Measurements from ENCODE around the gene PLEK2. TPM values are rescaled to one million over a fixed set of nuclear protein-coding genes. Genes with fewer than 3 reads are reported as not detected.
"Not testable (repeated sequence)": the region's sequence is repeated elsewhere in the genome, so short reads cannot be mapped to it uniquely, and the experiment has no call there.

Gene PLEK2
- total RNA-seq, 1 donor from 2014 or later, result 3.9 TPM

GRCh38 chr14:67428501-67429031 lies 16.6 kb upstream of the PLEK2 start:
- no peak for DNase-seq (ENCODE audit: low spot score)

DNA sequence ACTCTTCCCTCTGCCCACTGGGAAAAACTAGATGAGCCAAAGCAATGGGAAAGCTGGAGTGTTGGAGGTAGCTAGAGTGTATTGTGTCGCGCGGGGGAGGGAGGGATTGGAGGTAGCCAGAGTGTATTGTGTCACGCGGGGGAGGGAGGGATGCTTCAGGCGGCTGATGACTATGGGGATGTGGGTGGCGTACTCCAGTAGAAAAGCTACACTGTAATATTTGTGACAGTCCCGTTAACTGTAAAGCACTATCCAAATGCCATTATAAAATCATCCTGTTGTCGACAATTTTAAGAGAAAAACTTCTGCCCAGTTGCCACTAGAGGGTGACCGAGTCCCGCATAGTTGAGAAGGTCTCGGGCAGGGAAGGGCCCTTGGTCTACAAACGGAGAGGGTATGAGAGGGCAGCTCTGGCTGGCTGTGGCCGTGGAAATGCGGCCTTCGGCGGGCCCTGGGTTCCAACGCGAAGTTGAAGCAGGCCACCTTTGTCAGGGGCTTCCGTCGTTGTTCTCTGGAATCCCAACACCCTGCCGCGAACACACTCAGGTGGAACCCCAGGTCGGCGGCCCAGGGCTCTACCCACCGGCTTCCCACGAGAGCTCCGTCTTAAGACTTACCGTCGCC lies 15.1 kb upstream of the PLEK2 start:
- peak; percentile 84 for DNase-seq (ENCODE audit: low spot score)

DNA sequence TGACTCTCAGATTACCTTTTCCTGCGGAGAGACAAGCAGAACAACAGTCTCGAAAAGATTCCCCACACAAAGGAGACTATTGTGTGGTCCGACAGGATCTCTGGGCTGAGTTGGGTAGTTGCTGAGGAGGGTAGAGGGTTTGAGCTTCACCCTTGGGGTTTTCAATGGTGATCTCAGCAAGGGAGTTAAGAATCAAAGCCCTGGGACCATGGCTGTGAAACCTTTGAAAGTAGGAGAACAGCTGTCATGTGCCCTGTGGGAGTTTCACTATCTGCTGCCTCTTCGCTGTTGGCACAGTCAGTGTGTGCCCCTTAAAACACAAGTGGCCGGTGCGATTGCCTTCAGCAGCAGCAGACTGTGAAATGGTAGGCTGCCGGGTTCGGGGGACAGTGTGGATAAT lies 14.2 kb upstream of the PLEK2 start:
- no peak for DNase-seq (ENCODE audit: low spot score)

DNA sequence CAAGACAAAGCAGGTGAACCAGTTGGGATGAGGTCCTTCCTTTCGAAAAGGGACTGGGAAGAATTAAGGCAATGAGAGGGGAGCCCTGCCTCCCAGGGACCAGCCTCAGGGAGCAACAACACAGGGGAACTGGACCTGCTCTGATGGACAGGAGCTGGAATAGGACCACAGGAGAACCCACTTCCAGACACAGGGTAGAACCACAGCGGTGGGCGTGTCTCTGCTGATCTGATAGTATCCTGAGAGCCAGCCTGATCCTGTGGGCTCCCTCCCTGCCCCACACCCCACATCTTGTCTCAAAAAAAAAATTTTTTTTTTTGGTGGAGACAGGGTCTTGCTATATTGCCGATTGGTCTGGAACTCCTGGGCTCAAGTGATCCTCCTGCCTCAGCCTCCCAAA lies 13.6 kb upstream of the PLEK2 start:
- no peak for DNase-seq (ENCODE audit: low spot score)

DNA sequence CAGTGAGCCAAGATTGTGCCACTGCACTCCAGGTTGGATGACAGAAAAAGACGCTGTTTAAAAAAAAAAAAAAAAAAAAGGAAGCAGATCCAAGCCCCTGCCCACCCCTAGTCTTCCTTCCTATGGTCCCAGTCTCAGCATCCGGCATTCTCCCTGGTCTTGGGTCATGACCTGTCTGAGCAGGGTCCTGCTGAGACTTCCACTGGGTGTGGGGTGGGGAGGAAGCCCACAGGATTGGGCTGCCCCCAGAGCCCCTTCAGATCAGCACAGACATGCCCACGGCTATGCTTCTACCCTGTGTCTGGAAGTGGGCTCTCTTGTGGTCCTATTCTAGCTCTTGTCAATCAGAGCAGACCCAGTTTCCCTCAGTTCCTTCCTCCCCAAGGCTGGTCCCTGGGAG lies 12.6 kb upstream of the PLEK2 start:
- DNase-seq (ENCODE audit: low spot score), result no peak

DNA sequence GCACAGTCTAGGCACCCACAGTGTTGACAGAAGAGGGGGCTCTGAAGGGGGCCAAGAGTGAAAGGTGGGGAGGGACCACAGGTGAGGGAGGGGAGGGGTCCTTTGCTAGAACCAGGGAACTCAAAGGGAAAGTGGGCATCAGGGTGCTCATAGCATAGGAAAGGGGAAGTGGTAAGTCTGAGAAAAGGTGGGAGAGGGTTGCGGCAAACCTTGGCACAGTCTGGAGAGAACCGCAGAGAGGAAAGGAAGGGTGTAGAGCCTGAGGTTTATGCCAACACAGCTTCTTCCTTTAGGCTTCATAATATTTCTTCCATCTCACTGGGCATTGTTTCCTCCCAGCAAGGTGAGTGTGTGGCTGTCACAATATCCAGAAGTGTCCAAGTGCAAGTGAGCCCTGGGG lies 11.5 kb upstream of the PLEK2 start:
- no peak for DNase-seq (ENCODE audit: low spot score)

GRCh38 chr14:67421356-67422224 lies 9.6 kb upstream of the PLEK2 start:
- no peak for DNase-seq (ENCODE audit: low spot score)

GRCh38 chr14:67420102-67420739 lies 8.3 kb upstream of the PLEK2 start:
- no peak for DNase-seq (ENCODE audit: low spot score)

- DNase-seq (ENCODE audit: low spot score), result no peak
Observed at GRCh38 chr14:67418401-67419191, 6.6 kb upstream of the PLEK2 start.

DNA sequence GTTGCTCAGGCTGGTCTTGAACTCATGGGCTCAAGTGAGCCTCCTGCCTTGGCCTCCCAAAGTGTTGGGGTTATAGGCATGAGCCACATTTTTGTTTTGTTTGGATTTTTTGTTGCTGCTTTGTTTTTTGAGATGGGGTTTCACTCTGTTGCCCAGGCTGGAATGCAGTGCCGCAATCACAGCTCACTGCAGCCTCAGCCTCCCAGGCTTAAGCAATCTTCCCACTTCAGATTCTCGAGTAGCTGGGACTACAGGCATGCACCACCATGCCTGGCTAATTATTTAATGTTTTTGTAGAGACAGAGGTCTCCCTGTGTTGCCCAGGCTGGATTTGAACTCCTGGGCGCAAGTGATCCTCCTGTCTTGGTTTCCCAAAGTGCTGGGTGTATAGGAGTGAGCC lies 5.7 kb upstream of the PLEK2 start:
- DNase-seq (ENCODE audit: low spot score), result no peak

DNA sequence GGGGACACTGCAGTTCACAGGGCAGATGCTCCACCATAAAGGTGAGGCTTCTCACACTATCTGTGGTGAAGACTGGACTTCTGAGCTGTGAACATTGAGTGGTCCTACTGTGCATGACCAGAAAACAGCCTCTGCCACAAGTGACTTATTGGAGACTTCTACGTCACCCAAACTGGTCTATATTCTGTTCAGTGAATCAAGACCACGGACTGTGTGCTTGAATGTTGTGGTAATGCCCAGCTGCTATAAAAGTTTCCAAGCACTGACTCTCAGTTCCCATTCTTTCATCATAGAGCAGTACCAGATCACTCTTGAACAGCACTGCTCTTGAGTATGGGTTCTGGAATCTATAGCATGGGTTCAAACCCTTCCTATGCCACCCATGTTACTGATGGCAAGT lies 4.8 kb upstream of the PLEK2 start:
- DNase-seq (ENCODE audit: low spot score), result no peak

DNA sequence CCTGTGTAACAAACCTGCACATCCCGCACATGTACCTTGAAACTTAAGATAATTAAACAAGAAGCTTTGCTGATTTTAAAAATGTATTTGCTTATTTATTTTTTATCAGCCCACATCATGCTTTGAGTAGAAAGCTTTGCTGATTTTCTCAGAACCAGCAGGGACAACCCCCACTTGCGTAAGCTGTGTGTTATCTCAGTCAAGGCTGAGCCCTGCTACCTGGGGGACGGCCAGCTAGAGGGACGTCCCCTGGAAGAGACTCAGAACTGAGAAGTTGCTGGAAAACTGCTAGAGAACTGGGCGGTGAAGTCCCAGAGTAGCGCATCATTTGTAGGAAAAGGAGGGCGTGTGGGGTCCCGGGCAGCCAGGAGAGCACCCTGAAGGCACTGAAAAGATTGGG lies 4.1 kb upstream of the PLEK2 start:
- DNase-seq (ENCODE audit: low spot score), result no peak

GRCh38 chr14:67415610-67416009 lies 3.6 kb upstream of the PLEK2 start:
- DNase-seq (ENCODE audit: low spot score), result not testable (repeated sequence)

DNA sequence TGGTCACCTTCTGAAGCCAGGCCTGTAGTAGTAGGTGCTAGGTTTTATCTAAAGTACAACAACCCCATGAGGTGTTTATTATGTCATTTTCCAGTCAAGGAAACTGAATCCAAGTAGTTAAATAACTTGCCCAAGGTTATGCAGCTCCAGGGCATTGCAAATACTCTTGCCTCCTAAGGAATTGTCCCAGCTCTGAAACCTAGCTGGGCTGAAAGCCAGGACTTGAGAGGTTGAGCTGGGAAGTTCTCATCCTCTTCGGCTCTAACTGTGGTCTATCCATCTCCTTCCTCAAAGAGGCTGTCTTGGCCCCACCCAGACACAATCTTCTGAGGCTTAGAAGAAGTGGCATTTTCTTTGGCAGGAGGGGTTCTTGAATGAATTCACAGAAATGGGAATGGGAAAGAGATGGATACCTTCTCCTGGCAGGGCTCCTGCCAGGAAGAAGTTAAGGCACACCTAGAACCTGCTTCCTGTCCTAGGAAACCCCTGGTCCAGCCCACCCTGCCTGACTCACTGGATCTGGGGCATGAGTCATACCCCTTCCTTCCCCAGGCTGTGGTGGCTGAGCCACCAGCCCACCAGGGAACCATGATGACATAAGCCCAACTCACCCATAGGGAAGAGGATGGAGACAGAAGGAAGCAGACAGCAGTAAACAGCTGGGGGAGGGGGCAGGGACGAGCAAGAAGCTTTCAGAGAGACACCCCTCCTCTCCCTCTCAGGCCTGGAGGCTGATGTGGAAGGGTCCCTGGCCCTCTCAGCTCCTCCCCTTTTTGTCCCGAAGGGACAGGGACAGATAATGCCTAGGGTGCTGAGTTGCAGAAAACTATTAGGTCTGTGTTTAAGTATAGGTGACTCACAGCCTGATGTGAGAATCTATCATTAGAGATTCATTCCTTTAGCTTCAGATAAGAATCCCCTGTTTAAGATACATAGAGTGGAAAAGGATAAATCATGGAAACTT lies 2.1 kb upstream of the PLEK2 start:
- no peak for DNase-seq (ENCODE audit: low spot score)

DNA sequence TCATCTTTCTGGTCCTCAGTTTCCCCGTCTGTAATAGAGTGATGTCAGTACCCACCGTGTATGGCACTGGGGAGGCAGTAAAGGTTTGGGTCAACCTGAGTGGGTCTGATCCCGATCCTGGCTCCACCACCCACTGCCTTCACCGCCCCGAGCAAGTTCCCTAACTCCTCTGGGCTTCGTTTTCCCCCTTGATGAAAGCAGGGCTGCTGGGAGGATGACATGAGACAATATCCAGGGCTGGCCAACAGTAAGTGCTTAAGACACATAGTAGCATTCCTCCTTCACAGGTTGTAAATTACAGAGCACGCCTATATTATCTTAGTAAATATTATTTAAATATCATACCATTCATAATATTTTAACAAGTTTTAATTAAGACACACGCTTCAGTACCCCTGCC lies 595 bp downstream of the PLEK2 start:
- peak; percentile 74 for DNase-seq (ENCODE audit: low spot score)

DNA sequence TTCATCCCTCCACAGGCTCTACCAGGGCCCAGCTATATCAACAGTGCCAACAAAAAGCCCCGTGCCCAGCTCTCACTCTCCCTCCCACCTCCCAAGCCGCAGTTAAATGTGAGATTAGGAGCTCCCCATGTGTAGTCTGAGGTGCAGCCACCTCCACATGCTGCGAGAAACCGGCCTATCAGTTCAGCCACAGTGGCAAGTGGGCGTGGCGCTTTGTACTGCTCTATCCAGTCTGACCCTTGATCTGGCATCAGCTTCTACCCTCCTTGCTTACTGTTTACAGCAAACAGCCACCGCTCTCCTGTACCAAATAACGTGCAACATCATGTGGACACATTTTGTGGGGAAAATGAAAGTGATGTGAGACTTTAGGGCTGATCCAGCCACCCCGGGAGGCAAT lies 1.7 kb downstream of the PLEK2 start:
- no peak for DNase-seq (ENCODE audit: low spot score)

DNA sequence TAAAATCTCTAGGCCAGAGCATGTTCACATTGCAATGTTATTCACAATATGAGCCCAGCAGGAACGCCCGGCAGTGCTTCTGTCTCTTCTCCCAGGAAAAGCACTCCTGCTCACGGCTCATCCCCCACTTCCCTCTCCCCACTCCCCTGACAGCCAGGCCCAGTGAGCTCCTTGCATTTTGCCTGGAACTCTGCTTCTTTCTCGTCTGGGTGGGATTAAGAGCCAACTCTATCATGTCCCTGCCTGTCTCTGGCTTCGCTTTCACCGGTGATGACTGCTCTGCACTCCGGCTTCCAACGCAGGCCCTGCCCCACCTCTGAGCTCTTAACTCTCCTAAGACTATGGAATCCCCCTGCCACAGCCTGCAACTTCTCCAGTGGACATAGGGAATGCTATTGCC lies 2.5 kb downstream of the PLEK2 start:
- DNase-seq (ENCODE audit: low spot score), result peak; percentile 91

GRCh38 chr14:67408122-67408801 lies 3.7 kb downstream of the PLEK2 start:
- not testable (repeated sequence) for DNase-seq (ENCODE audit: low spot score)

GRCh38 chr14:67405771-67406170 lies 6.2 kb downstream of the PLEK2 start:
- no peak for DNase-seq (ENCODE audit: low spot score)

DNA sequence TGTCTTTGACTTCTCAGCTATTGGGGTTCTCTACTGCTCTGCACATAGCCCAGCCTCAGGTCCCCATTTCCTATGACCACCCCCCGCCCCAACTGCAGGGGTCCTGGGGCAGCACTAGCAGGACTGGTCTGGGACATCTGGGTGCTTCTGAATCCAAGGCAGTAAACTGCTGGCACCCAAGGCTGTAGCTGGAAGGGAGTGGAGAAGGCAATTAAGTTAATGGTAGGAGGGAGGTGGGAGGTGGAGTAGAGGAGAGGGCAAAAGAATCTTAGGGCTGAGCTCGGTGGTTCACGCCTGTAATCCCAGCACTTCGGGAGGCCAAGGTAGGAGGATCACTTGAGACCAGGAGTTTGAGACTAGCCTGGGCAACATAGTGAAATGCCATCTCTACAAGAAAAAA lies 11.5 kb downstream of the PLEK2 start:
- no peak for DNase-seq (ENCODE audit: low spot score)

Data from umbilical cord (tissue), 2 donors.